GM12878 (cell line): ENCODE measurements around the gene FGF11. TPM values are rescaled to one million over a fixed set of nuclear protein-coding genes. Genes with fewer than 3 reads are reported as not detected.

Experiments used
- ATAC-seq: fragments of 200-7000 bp; cut with Tn5 transposase; 3 replicates; pipeline ENCODE4 v1.9.1; 2020; ENCODE audit warnings: mild to moderate bottlenecking, moderate library complexity
- BruUV-seq: library from RNA; stranded (reverse); fragments of 400-500 nt; replicated peaks from 2 replicates; lab custom pipeline; 2021; lab: Mats Ljungman, UMichigan
- CTCF ChIA-PET: fragments of 300-600 bp; sonication (Branson Sonifier 250); formaldehyde crosslinking; extraction: SDS; loops from one replicate; lab custom pipeline; 2021; ENCODE audit warnings: inconsistent platforms; lab: Yijun Ruan, JAX
- POLR2A ChIA-PET: fragments of 350-600 bp; formaldehyde crosslinking; extraction: SDS; loops from one replicate; lab custom pipeline; 2021; ENCODE audit warnings: inconsistent platforms; lab: Charles Lee
- RAD21 ChIA-PET: fragments of 300-600 bp; sonication (Branson Sonifier 250); formaldehyde crosslinking; loops from one replicate; lab custom pipeline; 2023; ENCODE audit warnings: antibody characterized with exemption; ENCODE audit not compliant: unreplicated experiment; lab: Charles Lee
- SMC1A ChIA-PET: fragments of 300-600 bp; sonication (Branson Sonifier 250); formaldehyde crosslinking; loops from one replicate; lab custom pipeline; 2023; ENCODE audit not compliant: unreplicated experiment, uncharacterized antibody; lab: Charles Lee
- DNase-seq: peaks from one replicate; pipeline ENCODE4 v3.0.0-alpha.2; 2011; ENCODE audit warnings: low read depth, low spot score
- FAIRE-seq: peaks from 3 replicates; lab custom pipeline; 2011; peaks lifted over from hg19 to GRCh38; lab: Jason Lieb, UNC
- H2AFZ ChIP-seq: 2 replicates; pipeline ENCODE4 v1.6.0; 2011; ENCODE audit warnings: low read depth, low read length, control low read depth; ENCODE audit not compliant: control insufficient read depth
- H3K27ac ChIP-seq: 2 replicates; pipeline ENCODE4 v1.5.1; 2011; ENCODE audit warnings: control low read depth; ENCODE audit not compliant: control insufficient read depth, insufficient read depth
- H3K27me3 ChIP-seq, 2 experiments: replicated peaks in 1 of 2; 2 replicates each; pipeline versions ENCODE4 v1.6.0 to v1.6.1; 2011; ENCODE audit warnings: low read length in 1 of 2; ENCODE audit not compliant: control insufficient read depth in 2 of 2, insufficient read depth in 2 of 2
- H3K36me3 ChIP-seq, 2 experiments: 2 replicates each; pipeline ENCODE4 v1.5.1; 2011; ENCODE audit warnings: low read length in 1 of 2; ENCODE audit not compliant: control insufficient read depth in 2 of 2, insufficient read depth in 2 of 2
- H3K4me1 ChIP-seq: 2 replicates; pipeline ENCODE4 v1.6.1; 2011; ENCODE audit warnings: mild to moderate bottlenecking, low read length, moderate library complexity, mixed read lengths; ENCODE audit not compliant: control insufficient read depth, insufficient read depth
- H3K4me2 ChIP-seq: 2 replicates; pipeline ENCODE4 v1.6.0; 2011; ENCODE audit warnings: control low read depth; ENCODE audit not compliant: control insufficient read depth, insufficient read depth
- H3K4me3 ChIP-seq: fragments of 200-600 bp; sonication (generic); 2 replicates; pipeline ENCODE4 v1.5.1; 2016
- H3K79me2 ChIP-seq: 2 replicates; pipeline ENCODE4 v1.6.0; 2011; ENCODE audit warnings: low read length; ENCODE audit not compliant: control insufficient read depth, insufficient read depth
- H3K9ac ChIP-seq: 2 replicates; pipeline ENCODE4 v1.8.0; 2011; ENCODE audit warnings: low read length, control low read depth, mixed read lengths; ENCODE audit not compliant: control insufficient read depth, insufficient read depth
- H3K9me3 ChIP-seq: replicated peaks from 3 replicates; pipeline ENCODE4 v1.5.1; 2011; ENCODE audit warnings: mild to moderate bottlenecking, low read length; ENCODE audit not compliant: control insufficient read depth, insufficient read depth
- H4K20me1 ChIP-seq: 2 replicates; pipeline ENCODE4 v1.6.0; 2011; ENCODE audit not compliant: control insufficient read depth, insufficient read depth
- ATF2 ChIP-seq: IDR thresholded peaks from 2 replicates; pipeline ENCODE4 v1.6.1; 2012; ENCODE audit warnings: low read length, inconsistent platforms
- BMI1 ChIP-seq: fragments of 450-650 bp; IDR thresholded peaks from 2 replicates; pipeline ENCODE4 v1.6.1; 2016; ENCODE audit warnings: mild to moderate bottlenecking, moderate library complexity, borderline replicate concordance
- ETV6 ChIP-seq, 2 experiments: fragments of 450-650 bp in 1 of 2; IDR thresholded peaks in 1 of 2; conservative IDR thresholded peaks in 1 of 2; 2 replicates each; pipeline ENCODE4 v1.6.1; 2014; ENCODE audit warnings: antibody characterized with exemption in 1 of 2, borderline replicate concordance in 1 of 2, low read depth in 1 of 2, mild to moderate bottlenecking in 1 of 2, moderate library complexity in 1 of 2
- GABPA ChIP-seq: IDR thresholded peaks from 2 replicates; pipeline ENCODE4 v1.6.1; 2014; ENCODE audit warnings: antibody characterized with exemption, low read depth, mild to moderate bottlenecking, inconsistent platforms
- JUND ChIP-seq: IDR thresholded peaks from 2 replicates; pipeline ENCODE4 v1.6.1; 2012; ENCODE audit warnings: low read depth, mild to moderate bottlenecking, low read length, improper control_type of control experiment, moderate library complexity
- KDM1A ChIP-seq: fragments of 200-600 bp; sonication (generic); IDR thresholded peaks from 2 replicates; pipeline ENCODE4 v1.6.1; 2016; ENCODE audit warnings: borderline replicate concordance
- MTA3 ChIP-seq: IDR thresholded peaks from 2 replicates; pipeline ENCODE4 v1.6.1; 2012; ENCODE audit warnings: low read length, inconsistent platforms, borderline replicate concordance
- PAX5 ChIP-seq: IDR thresholded peaks from 2 replicates; pipeline ENCODE4 v1.6.1; 2011; ENCODE audit warnings: low read depth, low read length, borderline replicate concordance
- RCOR1 ChIP-seq: conservative IDR thresholded peaks from 2 replicates; pipeline ENCODE4 v1.6.1; 2012; ENCODE audit warnings: low read depth, low read length, improper control_type of control experiment
- SMAD5 ChIP-seq: IDR thresholded peaks from 2 replicates; pipeline ENCODE4 v1.6.1; 2016; ENCODE audit warnings: antibody characterized with exemption, low read depth
- SMC3 ChIP-seq: IDR thresholded peaks from 2 replicates; pipeline ENCODE4 v1.6.1; 2011; ENCODE audit warnings: low read length, improper control_type of control experiment, borderline replicate concordance
- SUZ12 ChIP-seq: fragments of 200-600 bp; sonication (generic); IDR thresholded peaks from one replicate; pipeline ENCODE4 v1.6.1; 2018; ENCODE audit warnings: antibody characterized with exemption, mild to moderate bottlenecking; ENCODE audit not compliant: unreplicated experiment
- WGBS: methylation state at CpG from one replicate; pipeline ENCODE4 v1.1.6; 2016; ENCODE audit warnings: low lambda C conversion rate; ENCODE audit not compliant: insufficient replicate concordance, insufficient coverage; ENCODE audit errors: missing lambda C conversion rate; 5-methylcytosine and 5-hydroxymethylcytosine counted together
- in situ Hi-C: fragments of 300-500 bp; cut with MboI; formaldehyde crosslinking; loops from 9 replicates; pipeline ENCODE4 v1.14.3; 2018; ENCODE audit warnings: mixed read lengths
- intact Hi-C: fragments of 100-400 bp; cut with micrococcal nuclease; formaldehyde crosslinking; loops from one replicate; pipeline ENCODE4 v1.14.2; 2022; ENCODE audit not compliant: unreplicated experiment
- polyA plus RNA-seq, 11 experiments: library from polyadenylated mRNA; depleted of rRNA in 4 of 11; unstranded in 6 of 11; stranded (reverse) in 5 of 11; fragments of >200 nt; fragmentation: Nextera tagmentation in 4 of 11; fragmentation: Illumina TruSeq in 1 of 11; extraction: Ambion mirVana in 4 of 11; extraction: Trizol in 1 of 11; gene quantifications; 1 replicate in 1 of 11; 2 replicates in 10 of 11; pipeline versions ENCODE4 v1.2.1 to v1.2.3, GENCODE V29; 2011 to 2016; ENCODE audit warnings: inconsistent platforms in 2 of 11, missing spikeins in 2 of 11, low read depth in 1 of 11
- total RNA-seq, 4 experiments: library from RNA; depleted of rRNA in 3 of 4; stranded (reverse); fragments of >200 nt in 3 of 4; fragmentation: Illumina TruSeq in 1 of 4; extraction: Trizol in 1 of 4; gene quantifications; 2 replicates each; pipeline versions ENCODE4 v1.2.1 to v1.2.3, GENCODE V29; 2013 to 2021
- TF ChIP-seq, protein P1 (sequence below): fragments of 450-650 bp; IDR thresholded peaks from 2 replicates; pipeline ENCODE4 v1.6.1; 2017; ENCODE audit warnings: borderline replicate concordance

Gene FGF11
- total and polyA plus RNA-seq, 10 of the 15 experiments (the other 5 are each of a cell fraction or from before 2014, with no cell fraction given): 0.69 to 21.1 (median 2.6) TPM

DNA sequence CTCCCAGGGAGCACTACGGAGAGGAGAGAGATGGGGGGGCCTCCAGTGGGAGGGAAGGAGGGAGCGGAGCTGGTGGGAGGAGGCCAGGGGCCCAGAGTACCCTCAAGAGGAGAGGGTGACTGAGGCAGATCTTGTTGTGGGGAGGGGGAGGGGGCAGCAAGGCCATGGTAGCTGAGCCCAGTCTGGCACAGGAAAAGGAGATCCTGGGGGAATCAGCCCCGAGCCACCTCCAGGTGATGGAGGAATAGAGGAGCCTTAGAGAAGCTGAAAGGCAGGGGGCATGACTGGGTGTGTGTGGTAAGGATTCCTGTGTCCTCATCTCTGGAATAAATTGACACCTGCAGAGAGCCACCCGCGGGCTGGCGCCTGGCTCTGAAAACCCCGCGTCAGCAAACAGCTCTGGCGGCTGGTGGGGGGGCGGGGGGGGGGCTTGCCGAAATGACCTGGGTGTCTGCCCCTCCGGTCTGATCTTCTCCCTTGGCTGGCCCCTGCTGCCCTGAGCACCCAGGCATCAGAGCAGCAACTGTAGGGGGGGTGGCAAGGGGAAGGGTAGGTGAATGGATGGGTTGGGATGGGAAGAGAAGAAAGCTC lies 33.0 kb upstream of the FGF11 start:
- WGBS: 57% methylated on average over 9 of the region's 12 CpGs
- Histone ChIP-seq H3K27ac (no peak overlapping the region), H3K27me3 (peaks cover 0 to 6% of the 10 kb centered on the region in 2 experiments; a peak in 2 of 4 replicates), H4K20me1 (no peaks in the 10 kb centered on the region), H3K9me3 (no peaks in the 10 kb centered on the region), H3K4me1 (peaks cover 3% of the 10 kb centered on the region; the same call in 1 of the 2 replicates), H3K36me3 (no peaks in the 10 kb centered on the region), H2AFZ (no peak overlapping the region), H3K4me2 (no peak overlapping the region), H3K79me2 (peaks cover 2% of the 10 kb centered on the region), H3K4me3 (no peak overlapping the region), H3K9ac (no peak overlapping the region)
- in situ Hi-C loops (no loop called here), intact Hi-C loops (no loop called here)
- ChIA-PET SMC1A (no interaction called here), POLR2A (interaction anchor here (0.6 kb wide), 1 partner anchor 120 kb away, joined by 3 read pairs; no protein-coding TSS in a partner anchor), RAD21 (no interaction called here), CTCF (interaction anchor here (0.6 to 0.8 kb wide), 2 partner anchors 51 to 281 kb away, joined by 3 read pairs; partner anchors contain the start of gene TP53)
- DNase-seq (no peak), ATAC-seq (no peak), FAIRE-seq (no peak)
- no TSS peak for BruUV-seq
- TF ChIP-seq SMC3 (no peak), SUZ12 (no peak), KDM1A (no peak)

- 63% methylated on average over 13 of the region's 13 CpGs for WGBS
- no peaks in the 10 kb centered on the region for H4K20me1 ChIP-seq
- no peak for TF ChIP-seq PAX5
- TF ChIP-seq ATF2: no peak
- no peak for TF ChIP-seq BMI1
- no peak for TF ChIP-seq MTA3
- no peak for TF ChIP-seq ETV6 (conservative IDR thresholded peaks at IDR 0.05 in 1 of 2, IDR thresholded peaks at IDR 0.05 in 1 of 2; ENCODE audit: borderline replicate concordance in 1 of 2, low read depth in 1 of 2)
- no peak for TF ChIP-seq SMAD5
- TF ChIP-seq SMC3: no peak
- TF ChIP-seq RCOR1: no peak
- TF ChIP-seq, protein P1, sequence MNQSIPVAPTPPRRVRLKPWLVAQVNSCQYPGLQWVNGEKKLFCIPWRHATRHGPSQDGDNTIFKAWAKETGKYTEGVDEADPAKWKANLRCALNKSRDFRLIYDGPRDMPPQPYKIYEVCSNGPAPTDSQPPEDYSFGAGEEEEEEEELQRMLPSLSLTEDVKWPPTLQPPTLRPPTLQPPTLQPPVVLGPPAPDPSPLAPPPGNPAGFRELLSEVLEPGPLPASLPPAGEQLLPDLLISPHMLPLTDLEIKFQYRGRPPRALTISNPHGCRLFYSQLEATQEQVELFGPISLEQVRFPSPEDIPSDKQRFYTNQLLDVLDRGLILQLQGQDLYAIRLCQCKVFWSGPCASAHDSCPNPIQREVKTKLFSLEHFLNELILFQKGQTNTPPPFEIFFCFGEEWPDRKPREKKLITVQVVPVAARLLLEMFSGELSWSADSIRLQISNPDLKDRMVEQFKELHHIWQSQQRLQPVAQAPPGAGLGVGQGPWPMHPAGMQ: no peak
- TF ChIP-seq JUND: no peak
- TF ChIP-seq GABPA: no peak
Measured at GRCh38 chr17:7407082-7407481, 32.2 kb upstream of the FGF11 start.

More at GRCh38 chr17:7407082-7407481, 32.2 kb upstream of the FGF11 start:
- SMC1A ChIA-PET: no interaction called here
- BruUV-seq: no TSS peak
- intact Hi-C loops: no loop called here
- Histone ChIP-seq H3K4me3 (no peak overlapping the region), H3K36me3 (no peaks in the 10 kb centered on the region), H3K4me2 (no peak overlapping the region), H3K4me1 (peaks cover 3% of the 10 kb centered on the region; the same call in 1 of the 2 replicates), H3K27ac (no peak overlapping the region), H3K79me2 (peaks cover 2% of the 10 kb centered on the region), H3K9ac (no peak overlapping the region), H2AFZ (no peak overlapping the region), H3K9me3 (no peaks in the 10 kb centered on the region), H3K27me3 (peaks cover 0 to 6% of the 10 kb centered on the region in 2 experiments; a peak in 2 of 4 replicates)
- in situ Hi-C loops: no loop called here
- no peak for DNase-seq
- CTCF ChIA-PET: no interaction called here
- RAD21 ChIA-PET: no interaction called here
- FAIRE-seq: no peak
- no peak for ATAC-seq
- POLR2A ChIA-PET: no interaction called here
